ENCODE data around the gene ELP4.

GRCh38 chr11:31643857-31644256, 134.3 kb downstream of the ELP4 start:
- TF ChIP-seq CTCF (IDR thresholded peaks at IDR 0.05) (no peak), EZH2phosphoT487 (IDR thresholded peaks at IDR 0.05) (no peak)

All from neural progenitor cell (in vitro differentiated cells).